ENCODE data around the gene NID1. TPM values are rescaled to one million over a fixed set of nuclear protein-coding genes. Genes with fewer than 3 reads are reported as not detected.

NID1 gene, protein sequence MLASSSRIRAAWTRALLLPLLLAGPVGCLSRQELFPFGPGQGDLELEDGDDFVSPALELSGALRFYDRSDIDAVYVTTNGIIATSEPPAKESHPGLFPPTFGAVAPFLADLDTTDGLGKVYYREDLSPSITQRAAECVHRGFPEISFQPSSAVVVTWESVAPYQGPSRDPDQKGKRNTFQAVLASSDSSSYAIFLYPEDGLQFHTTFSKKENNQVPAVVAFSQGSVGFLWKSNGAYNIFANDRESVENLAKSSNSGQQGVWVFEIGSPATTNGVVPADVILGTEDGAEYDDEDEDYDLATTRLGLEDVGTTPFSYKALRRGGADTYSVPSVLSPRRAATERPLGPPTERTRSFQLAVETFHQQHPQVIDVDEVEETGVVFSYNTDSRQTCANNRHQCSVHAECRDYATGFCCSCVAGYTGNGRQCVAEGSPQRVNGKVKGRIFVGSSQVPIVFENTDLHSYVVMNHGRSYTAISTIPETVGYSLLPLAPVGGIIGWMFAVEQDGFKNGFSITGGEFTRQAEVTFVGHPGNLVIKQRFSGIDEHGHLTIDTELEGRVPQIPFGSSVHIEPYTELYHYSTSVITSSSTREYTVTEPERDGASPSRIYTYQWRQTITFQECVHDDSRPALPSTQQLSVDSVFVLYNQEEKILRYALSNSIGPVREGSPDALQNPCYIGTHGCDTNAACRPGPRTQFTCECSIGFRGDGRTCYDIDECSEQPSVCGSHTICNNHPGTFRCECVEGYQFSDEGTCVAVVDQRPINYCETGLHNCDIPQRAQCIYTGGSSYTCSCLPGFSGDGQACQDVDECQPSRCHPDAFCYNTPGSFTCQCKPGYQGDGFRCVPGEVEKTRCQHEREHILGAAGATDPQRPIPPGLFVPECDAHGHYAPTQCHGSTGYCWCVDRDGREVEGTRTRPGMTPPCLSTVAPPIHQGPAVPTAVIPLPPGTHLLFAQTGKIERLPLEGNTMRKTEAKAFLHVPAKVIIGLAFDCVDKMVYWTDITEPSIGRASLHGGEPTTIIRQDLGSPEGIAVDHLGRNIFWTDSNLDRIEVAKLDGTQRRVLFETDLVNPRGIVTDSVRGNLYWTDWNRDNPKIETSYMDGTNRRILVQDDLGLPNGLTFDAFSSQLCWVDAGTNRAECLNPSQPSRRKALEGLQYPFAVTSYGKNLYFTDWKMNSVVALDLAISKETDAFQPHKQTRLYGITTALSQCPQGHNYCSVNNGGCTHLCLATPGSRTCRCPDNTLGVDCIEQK
- total RNA-seq (ENCODE audit: low replicate concordance), result 26.7 and 68.1 TPM in 2 replicates

DNA sequence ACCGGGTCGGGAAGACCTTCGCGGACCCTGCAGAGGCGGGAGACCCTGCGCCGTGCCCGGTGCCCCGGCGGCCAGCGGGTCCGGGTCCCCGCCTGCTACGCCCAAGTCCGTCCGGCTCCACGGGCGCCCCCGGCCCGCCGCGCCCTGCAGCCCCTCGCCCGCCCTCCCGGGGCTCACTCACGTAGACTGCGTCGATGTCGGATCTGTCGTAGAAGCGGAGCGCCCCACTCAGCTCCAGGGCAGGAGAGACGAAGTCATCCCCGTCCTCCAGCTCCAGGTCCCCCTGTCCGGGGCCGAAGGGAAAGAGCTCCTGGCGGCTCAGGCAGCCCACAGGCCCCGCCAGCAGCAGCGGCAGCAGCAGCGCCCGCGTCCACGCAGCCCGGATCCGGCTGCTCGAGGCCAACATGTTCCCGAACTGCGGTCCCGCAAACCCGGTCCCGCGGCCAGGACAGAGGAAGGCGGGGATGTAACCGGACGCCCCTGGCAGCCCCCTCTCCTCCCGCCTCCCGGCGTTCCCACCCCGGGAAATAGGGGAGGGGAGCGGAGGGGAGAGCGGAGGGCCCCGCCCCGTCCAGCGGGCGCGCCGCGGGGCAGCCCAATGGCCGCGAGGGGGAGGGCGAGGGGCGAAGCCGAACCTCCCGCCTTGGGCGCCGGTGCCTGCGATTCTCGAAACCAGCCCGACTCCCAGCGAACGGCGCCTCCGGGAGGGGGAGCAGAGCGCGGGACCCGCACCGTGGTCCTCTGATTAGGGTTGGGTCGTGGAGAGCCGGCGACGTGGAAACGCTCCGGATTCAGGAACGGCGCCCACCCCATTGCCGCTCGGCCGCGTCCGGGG lies at the start of gene NID1:
TSS of gene NID1 (minus strand) at position 417 of the 835 bp plus-strand sequence. CDS start at position 406, 11 bp downstream.
- DNase-seq (ENCODE audit: low read depth), result peak; percentile 76
- peak within 1 kb of the TSS; percentile 85 for H3K4me3 ChIP-seq (ENCODE audit: low read depth, low read length)
- peak; percentile 7 for TF ChIP-seq CTCF (IDR thresholded peaks at IDR 0.05; ENCODE audit: insufficient read depth, low read length)

DNA sequence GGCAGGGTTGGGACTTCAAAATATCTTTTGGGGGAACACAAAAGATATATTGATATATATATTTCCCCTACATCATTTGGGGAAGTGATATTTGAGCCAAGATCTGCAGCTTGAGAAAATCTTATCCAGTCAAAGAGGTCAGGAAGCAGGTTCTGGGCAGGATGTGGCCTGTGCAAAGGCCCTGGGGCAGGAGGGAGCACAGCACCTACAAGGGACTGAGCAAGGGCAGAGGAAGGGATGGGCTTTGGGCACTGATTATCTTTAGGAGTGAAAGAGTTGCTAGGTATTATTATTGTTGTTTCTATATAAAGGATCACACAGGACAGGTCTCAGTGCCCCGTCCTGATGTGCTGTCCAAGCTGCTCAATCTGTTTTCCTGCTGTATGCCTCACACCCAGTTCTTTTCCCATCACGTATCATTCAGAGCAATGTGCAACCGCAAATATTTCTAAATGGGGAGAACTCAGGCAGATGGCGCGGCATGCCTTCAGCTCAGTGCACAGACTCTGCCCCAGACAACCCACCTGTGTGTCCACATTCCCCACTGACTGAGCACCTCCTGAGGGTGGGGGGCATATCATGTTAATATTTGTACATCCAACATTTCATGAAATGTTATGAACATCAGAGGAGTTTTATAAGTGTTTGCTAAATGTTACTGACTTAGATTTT lies 49.3 kb upstream of the NID1 start:
- no peak for DNase-seq (ENCODE audit: low read depth)
- H3K4me3 ChIP-seq (ENCODE audit: low read depth, low read length), result no peak overlapping the region
- no peak for TF ChIP-seq CTCF (IDR thresholded peaks at IDR 0.05; ENCODE audit: insufficient read depth, low read length)

- TF ChIP-seq CTCF (IDR thresholded peaks at IDR 0.05; ENCODE audit: insufficient read depth, low read length), result no peak
- no peak overlapping the region for H3K4me3 ChIP-seq (ENCODE audit: low read depth, low read length)
- no peak for DNase-seq (ENCODE audit: low read depth)
Measured at GRCh38 chr1:236113324-236114032, 48.6 kb upstream of the NID1 start.

DNA sequence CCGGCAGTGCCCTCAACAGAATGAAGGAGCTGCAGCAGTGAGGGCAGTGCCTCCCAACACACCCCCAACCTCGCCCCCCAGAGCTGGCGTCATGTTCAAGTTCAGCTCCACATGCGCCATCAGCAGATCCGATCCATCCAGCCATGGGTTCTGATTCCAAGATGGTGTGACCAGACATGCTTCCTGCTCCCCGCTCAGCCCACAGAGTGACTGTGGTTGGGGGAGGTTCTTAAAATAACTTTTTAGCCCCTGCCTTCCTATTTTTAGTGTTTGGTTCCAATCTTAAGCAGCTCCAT lies 47.4 kb upstream of the NID1 start:
- no peak overlapping the region for H3K4me3 ChIP-seq (ENCODE audit: low read depth, low read length)
- no peak for TF ChIP-seq CTCF (IDR thresholded peaks at IDR 0.05; ENCODE audit: insufficient read depth, low read length)
- no peak for DNase-seq (ENCODE audit: low read depth)

- TF ChIP-seq CTCF (IDR thresholded peaks at IDR 0.05; ENCODE audit: insufficient read depth, low read length), result no peak
- DNase-seq (ENCODE audit: low read depth), result no peak
- no peak overlapping the region for H3K4me3 ChIP-seq (ENCODE audit: low read depth, low read length)
Measured at GRCh38 chr1:236111527-236112331, 46.8 kb upstream of the NID1 start.

Data from fibroblast of the aortic adventitia (primary cell).